HG02571 (cell line): Measurements from ENCODE around the gene TENT5C.
A peak's percentile ranks its signal among the peaks of the same experiment; 100 is the strongest.

Experiments used
- ATAC-seq: cut with Tn5 transposase; IDR thresholded peaks from one replicate; pipeline ENCODE4 v1.9.1; 2021; ENCODE audit warnings: mild to moderate bottlenecking, moderate library complexity; ENCODE audit not compliant: unreplicated experiment

The TENT5C gene

DNA sequence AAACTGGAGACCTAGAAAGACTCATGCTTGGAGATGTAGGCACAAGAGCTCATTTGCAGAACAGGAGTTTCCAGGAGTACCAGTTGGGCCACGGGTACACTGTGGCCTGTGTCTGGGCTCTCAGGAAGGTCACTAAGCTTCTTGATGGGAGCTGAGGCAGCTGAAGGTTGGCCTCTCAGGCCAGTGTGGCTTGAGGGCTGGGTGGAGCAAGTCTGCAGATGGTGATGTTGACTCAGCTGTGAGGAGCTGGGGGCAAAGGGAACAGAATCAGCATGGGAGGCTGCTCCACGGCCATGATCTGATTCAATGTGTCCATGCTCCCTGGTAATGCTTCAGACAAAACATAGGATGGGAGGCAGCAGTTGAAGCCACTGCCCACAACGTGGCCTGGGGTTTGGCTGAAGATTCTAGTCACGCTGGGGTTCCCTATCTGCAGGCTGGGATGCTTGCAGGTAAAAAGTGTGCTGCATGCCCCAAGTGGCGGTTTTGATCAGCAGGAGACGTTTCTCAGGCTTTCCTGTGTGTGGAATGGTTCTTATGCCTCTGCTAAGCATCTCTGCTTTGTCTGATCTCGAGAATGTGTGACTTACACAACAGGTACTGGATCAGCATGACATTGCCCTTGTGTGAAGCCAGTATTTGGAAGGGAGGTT is 15.4 kb upstream of the TENT5C start:
- no peak for ATAC-seq

DNA sequence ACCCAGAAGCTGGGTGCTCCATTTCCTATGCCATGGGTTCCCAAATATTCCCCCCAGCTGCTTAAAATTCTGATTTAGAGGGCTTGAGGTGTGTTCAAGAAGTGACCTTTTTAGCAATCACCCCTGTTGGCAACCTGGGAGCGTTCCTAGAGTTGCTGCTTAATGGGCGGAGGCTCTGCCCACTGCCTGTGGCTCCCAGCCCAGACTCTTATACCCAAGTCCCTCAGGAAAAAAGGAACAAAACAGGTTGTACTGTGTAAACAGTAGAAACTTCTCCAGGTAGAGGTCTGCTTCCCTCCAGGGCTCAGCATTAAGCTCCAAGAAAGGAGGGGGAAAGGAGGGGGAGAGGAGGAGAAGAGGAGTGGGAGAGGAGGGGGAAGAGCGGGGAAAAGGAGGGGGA is 14.6 kb upstream of the TENT5C start:
- no peak for ATAC-seq

DNA sequence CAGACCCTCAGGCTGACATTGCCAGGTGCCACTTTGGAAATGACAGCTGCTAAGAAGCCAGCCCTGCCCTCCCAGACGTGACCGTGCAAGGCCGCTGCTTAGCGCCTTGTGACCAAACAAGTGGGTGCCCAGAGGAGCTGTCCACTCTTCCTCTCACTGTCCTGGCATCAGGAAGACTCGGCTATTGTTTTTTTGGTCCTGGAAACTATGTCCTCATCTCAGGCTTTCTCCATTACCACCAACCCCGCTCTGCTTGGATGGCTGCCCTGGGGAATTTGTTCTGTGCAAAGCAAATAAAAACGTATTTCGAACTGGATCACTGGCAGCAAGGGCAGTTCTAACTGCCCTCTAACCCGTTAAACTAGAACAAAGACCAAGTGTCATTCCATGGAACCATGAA is 13.7 kb upstream of the TENT5C start:
- no peak for ATAC-seq

DNA sequence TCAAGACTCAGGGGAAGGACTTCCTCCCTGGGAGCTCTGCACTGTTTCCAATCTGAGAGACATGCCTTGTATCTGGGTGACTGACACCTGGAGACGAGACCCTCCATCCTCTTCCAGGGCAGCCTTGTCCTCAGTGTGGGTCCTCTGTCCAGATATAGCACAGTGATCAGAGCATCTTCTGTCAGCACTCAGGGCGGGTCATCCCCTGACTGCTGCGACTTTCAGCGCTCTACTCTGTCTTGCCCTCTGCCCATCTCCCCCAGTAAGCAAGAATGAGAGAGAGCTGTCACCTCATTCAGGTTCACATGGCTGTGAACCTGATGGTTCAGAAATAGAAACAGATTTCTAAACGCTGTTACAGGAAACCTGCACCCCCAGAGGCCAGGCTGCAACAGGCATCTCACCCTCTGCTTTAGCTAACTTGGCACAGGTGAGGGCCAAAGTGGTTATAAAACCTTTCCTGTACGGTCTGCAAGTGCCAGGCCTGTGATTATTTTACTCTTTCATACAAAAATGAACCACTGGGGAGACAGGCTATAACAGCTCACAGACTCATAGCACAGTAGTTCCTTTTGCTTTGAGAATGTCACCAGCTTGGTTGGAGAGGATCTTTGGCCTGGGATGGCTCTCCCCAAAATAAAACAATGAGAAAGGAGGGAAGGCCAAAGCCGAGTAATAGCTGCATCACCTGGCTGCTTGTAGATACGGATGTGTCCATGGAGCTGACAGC is 11.4 kb upstream of the TENT5C start:
- no peak for ATAC-seq

DNA sequence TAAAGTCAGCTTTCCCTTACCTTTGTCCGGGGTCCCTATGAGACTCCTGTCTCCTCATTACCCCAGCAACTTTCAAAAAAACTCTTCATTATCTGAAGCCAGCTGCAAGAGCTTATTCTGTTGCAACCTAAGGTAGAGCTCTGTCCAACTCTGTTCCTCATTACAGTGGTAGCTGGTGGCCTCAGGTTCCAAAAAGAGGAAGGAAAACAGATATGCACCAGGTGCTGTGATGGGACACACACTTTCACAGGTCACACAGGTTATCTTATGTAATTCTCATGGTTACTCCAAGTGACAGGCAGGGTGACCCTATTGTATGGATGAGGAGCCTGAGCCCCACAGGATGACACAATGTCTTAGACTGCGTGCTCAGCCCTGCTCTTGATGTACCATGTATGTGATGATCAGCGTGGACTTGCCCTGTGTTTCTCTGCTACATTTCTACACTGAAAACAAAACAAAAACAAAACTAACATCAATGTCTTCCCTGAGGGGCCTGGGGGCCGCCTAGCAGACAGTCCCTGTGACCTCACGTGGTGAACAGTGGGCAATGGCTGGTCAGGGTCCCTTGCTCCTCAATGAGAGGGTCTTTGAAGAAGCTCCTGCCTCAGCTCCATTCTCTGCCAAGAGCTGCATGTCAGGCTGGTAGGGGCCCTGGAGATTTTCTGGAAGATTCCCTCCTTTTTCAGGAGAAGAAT is 9.7 kb upstream of the TENT5C start:
- ATAC-seq = no peak

DNA sequence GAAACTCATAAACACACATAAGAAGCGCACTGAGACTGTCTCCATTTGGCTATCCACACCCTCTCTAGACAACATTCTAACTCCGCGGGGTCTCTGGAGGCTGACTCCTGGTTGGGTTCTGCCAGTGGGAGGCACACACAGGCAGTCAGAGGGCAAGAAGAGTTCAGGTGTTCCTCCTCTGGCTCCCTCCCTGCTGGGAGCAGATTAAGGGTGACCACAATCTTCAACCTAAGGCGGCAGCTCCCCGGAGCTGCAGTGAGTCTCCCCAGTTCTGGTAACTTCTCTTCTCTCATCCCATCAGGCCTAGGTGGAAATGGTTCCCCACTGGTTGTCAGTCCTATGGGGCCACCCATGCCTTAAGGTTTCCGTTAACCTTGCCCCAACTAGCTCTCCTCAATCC is 7.4 kb upstream of the TENT5C start:
- no peak for ATAC-seq

DNA sequence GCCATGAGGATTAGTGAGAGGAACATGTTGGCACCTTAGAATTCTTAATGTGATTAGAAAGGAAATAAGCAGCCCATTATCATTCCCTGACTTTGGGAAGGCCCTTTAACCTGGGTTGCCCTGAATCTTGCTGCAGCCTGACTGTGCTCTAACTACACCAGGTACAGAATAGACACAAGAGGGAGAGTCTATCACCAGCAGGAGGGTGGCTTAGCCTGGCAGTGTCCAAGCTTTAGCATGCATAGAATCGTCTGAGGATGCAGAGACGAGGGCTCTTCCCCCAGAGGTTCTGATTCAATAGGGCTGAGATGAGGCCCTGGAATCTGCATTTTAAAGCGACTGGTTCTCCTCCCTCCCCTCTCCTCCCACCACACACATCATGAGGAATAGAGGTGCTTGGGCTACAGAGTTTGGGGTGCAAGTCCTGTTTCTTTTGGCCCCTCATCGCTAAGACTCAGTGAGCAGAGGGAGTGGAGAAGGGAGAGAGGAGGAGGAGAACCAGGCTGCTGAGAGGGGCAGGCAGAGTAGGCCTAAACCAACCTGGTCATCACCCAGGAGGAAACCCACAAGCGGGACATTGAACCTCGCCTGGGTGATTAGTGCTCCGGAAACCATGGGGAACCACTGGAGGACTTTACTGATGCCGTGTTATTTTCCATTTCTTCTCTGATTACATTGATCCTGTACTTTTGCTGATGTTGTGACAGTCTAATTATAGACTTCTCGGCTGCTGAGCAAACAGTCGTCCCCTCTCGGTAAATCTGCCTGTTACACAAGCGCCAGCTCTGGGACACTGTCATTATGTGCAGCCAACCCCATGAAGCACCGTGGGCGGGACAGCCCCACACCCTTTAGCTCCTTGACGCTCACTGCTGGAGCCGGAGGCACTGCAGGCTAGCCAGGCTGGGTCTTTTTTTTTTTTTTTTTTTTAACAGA is 6.3 kb upstream of the TENT5C start:
- ATAC-seq = no peak

DNA sequence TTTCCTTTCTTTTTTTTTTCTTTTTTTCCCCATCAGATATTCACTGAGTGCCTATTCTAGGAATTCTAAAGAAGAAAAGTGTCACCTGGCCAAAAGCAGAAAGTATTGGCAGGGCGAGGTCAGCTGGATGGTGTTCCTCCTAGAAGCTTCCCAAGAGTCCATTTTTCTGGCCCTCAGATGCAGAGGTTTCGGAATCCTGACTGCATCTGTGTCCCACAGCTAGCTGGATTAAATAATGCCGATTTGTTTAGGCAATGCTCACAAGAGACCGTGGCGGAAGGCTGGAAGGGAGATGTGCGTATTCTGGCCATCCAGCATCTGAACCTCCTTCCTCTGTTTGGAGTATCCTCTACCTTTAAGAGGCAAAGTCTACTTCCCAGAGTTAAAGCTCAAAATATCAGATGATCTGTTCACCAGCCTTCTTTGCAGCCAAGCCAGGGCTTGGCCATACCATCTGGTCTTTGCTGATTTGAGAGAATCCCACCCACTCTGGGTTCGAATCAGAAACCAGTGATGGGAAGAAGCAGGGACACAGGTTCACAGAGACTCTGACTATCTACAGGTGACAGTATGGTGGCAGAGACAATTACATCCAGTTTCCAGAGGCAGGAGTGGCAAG is 5.4 kb upstream of the TENT5C start:
- ATAC-seq = no peak

DNA sequence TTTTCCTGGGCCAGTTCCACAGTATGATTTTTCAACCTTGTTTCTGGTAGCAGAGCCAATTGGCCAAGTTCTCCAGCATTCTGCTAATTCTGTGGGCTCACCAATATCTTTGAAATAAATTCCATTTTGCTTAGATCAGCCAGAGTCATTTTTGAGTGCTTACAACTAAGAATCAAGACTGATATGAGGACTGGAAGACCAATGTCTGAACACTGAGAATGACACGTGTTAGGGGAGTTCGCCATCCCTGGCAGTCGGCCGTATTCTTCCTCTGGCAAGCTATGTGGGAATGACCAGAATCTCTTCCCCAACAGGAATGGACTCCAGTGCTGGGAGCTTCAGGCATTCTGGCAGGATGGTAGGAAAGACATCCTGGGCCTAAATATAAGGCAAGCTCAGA is 4.9 kb upstream of the TENT5C start:
- ATAC-seq = no peak

DNA sequence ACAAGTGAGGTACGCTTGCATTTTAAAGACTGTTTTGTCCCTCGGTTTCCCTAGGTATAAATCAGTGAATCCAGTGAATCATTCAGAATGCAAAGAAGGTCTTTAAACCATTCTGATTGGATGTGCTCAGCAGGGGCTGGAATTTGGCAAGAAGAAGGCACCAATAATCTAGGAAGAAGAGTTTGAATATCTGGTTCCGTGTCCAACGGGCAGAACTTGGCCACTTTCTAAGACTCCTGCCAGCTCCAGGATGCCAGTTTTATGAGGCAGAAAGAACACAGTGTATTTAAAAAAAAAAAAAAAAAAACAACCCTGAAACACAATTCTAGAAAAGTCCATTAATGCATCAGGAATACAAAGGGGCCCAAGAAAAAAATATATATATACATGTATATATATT is 3.0 kb upstream of the TENT5C start:
- no peak for ATAC-seq

DNA sequence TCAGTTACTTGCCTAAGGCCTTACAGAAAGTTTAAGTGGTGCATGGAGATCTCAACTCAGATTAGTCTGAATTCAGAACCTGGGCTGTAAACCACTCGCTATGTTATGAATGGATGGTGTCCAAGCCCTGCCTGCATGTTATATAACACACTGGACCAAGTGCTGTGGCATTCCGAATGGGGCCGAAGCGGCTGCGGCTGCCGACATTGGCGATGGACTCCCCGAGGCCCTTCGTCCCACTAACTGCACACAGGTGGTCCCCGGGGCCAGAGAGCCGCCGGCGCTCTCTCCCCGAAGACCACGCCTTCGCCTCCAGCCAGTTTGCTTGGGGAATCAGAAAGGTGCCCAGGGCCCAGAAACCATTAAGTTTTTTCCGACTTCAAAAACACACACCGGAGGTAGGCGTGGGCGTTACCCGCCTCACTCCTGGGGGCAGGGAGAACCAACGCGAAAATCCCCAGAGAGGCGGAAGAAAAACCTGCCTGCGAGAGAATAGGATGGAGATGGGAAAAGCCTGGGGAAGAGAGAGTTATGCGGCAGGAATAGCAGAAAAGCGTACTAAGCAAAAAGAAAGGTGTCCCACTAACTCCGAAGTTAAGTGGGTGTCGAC is 579 bp upstream of the TENT5C start:
- peak; percentile 30 for ATAC-seq

DNA sequence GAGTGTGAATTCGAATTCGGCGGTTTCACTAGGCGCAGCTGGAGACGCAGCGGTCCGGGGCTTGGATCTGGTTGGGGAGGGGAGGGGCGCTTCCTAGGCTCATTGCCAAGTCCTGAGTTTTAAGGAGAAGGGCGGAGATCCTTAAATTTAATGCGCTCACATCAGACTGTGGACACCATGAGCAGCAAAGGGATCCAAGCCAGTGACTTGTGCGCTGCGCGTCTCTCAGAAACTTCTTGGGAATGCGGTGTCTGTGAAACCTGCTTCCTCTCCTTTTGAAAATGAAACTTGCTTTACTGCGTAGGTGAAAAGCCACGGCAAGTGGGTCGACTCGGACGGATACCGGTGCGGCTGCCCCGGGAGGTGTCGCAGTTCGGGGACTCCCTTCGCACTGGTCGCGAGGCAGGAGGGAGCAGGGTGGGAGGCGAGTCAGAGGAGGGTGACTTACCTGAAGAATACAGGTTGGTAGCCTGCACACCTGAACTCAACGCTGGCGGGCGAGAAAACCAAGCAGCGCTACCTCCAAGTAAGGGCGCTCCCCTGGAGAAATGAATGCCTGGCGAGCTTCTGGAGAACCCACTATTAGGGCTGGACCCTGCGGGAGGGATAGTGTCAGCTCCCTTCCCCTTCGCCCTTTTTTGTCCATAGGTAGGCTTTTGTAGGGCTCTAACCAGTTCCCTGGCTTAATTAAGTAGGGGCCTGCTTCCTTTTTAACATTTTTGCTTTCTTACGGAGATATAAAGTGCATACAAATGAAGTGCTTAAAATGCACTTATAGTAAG is 992 bp downstream of the TENT5C start:
- no peak for ATAC-seq

DNA sequence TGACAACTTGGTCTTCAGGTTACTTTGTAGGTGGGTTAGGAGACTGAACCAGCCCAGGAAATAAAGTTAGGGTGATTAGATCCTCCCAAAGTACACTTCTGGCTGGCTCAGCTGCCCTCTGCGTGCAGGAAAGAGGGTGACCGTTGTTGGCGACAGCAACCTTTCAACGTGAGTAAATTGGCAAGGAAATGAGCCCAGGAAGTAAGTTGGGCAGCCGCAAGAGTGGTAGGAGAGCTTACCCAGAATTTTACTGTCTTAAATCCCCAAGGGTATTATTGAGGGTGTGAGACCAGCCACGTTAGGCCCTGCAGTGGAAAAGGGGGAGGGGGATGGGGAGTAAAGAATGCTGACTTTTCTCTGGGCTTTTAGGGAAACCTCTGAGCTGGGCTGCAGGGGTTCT is 1.6 kb downstream of the TENT5C start:
- ATAC-seq = no peak

DNA sequence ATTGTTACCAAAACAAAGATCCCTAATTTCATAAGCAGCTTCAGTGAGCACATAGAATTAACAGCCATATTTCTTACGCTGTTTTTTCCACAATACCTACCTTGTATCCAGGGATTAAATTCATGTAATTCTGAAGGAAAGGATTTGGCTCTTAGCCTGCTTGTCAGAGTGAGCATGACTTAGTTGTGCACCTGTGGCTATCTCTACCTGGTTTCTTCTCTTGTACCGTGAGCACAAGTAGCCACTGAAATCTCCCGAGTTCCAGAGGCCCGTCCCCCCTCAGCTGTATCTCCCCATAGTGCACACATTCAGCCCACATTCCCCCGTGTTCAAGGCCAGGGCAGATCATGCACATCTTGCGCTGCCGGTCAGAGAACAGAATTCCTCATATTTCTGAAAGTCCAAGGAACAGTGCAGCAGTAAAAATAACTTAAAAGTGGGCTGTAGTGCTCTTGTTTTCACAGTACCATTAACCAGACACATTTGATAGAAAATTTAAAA is 2.3 kb downstream of the TENT5C start:
- ATAC-seq = no peak

DNA sequence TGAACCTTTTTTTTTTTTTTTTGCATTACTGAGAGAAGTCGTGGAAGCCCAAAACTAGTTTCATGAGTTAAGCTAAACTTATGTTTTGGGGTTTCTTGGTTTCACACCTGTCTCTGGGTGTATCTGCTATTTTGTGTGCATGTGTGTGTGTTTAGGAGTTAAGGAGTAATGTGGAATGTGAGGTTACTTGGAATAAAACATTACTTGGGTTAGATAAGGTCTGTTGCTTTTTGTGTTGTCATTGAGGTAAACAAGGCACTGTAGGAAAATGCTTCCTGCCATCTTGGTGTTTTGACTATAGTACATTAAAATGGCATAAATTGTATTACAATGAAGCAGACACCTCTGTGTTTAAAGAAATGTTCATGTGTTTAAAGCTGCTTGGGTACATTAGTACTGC is 2.9 kb downstream of the TENT5C start:
- ATAC-seq = no peak

DNA sequence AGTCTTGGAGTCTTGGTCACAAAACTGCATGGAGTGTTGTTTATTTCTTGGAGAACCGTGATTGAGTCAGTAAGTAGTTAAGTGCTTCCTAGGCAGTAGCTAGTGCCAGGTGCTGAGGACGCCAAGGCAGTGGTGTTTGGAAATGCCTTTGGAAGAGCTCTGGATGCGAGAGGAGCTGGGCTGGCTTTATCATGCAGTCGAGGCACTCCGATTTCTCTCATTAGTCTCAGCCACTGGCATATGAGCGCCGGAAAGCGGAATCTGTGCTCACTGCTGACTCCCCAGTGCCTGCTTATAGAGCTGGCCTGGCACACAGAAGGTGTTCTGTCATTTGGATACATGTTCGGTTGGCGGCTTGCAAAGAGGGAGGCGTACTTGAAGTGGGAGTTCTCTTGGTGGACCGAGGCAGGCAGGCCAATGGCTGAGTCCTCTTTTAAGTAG is 3.6 kb downstream of the TENT5C start:
- no peak for ATAC-seq

DNA sequence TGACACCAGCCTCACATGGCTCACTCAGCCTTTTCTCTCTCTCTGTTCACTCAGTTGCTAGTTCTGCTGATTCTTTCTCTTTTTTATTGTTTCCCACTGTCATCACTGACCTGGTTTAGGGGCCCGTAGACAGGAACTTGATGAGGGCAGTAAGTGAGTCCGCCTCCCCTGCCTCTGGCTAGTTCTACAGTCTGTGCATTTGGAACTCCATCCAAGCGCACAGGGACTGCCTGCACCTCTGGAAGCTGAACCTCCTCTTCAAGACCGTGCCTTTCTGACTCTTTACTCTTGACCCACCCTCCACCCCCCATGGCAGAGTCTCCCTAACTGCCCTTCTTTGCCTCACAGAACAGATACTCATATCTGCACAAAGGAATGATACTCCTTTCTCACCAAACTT is 4.2 kb downstream of the TENT5C start:
- ATAC-seq = no peak

DNA sequence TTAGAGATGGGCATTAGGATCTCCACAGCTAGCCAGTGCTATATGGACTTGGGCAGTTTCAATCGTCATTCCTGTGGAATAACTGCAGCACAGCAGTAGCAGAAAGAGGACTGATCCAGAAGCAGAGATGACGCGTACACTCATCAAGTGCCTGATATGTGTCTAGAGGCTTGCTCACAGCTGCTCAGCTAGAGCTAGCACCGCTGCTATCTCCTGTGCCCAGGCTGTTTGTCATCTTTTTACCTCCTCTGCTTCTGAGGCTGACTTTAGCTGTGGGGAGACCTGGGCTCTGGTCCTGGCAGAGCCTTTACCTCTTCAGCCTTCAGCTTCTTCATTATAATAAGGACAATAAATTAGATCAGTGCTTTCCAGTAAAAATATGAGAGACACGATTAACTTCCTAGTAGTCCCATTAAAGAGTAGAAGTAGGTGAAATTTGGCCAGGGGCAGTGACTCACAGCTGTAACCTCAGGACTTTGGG is 5.3 kb downstream of the TENT5C start:
- no peak for ATAC-seq

DNA sequence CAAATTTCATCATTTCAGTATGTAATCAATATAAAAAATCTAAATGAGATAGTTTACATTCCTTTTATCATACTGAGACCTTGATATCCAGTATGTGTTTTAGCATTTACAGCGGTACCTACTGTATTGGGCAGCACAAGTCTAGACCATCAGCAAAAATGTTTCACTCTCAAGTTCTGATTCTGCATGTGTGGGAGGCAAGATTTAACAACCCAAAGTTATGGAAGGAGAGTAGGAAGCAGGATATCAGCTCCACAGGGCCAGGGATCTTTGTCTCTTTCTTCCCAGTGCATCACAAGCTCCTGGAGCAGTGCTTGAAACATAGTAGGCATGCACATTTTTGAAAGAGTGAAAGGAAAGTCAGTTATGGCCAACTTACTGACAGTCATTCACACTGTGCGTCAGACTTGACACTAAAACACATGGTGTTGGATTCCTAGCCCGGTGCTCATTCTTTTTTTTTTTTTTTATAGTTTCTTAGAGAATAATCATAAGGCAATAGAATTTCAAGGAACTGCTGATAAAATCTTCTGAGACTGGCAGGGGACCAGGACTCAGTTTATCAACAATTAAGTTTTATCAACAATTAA is 6.1 kb downstream of the TENT5C start:
- no peak for ATAC-seq
